HT-29 (cell line): ENCODE results near the gene NTNG2. TPM values are rescaled to one million over a fixed set of nuclear protein-coding genes. Genes with fewer than 3 reads are reported as not detected.

Experiments used
- DNase-seq: peaks from one replicate; pipeline ENCODE4 v3.0.0-alpha.2; 2015; ENCODE audit warnings: low spot score
- total RNA-seq: library from RNA; depleted of rRNA; stranded (reverse); fragments of >200 nt; shearing (Covaris generic); gene quantifications from 2 replicates; pipeline ENCODE4 v1.2.3, GENCODE V29; 2014

The NTNG2 gene
- total RNA-seq, 1 experiment from 2014 or later = not detected

- DNase-seq = no peak
Observed at GRCh38 chr9:132201139-132201538, 39.3 kb downstream of the NTNG2 start.

GRCh38 chr9:132201780-132202703, 40.2 kb downstream of the NTNG2 start:
- DNase-seq = no peak

GRCh38 chr9:132204883-132205282, 43.0 kb downstream of the NTNG2 start:
- no peak for DNase-seq

GRCh38 chr9:132207215-132207614, 45.4 kb downstream of the NTNG2 start:
- DNase-seq = no peak

- no peak for DNase-seq
Observed at GRCh38 chr9:132207839-132208615, 46.2 kb downstream of the NTNG2 start.

GRCh38 chr9:132209228-132209627, 47.4 kb downstream of the NTNG2 start:
- DNase-seq = no peak

GRCh38 chr9:132210472-132211145, 48.8 kb downstream of the NTNG2 start:
- no peak for DNase-seq

GRCh38 chr9:132211570-132211969, 49.7 kb downstream of the NTNG2 start:
- no peak for DNase-seq

GRCh38 chr9:132214027-132214622, 52.3 kb downstream of the NTNG2 start:
- DNase-seq = no peak

- DNase-seq = no peak
Observed at GRCh38 chr9:132216861-132217619, 55.2 kb downstream of the NTNG2 start.

- DNase-seq = no peak
Observed at GRCh38 chr9:132218208-132218607, 56.4 kb downstream of the NTNG2 start.

- DNase-seq = no peak
Observed at GRCh38 chr9:132221941-132222340, 60.1 kb downstream of the NTNG2 start.

GRCh38 chr9:132224645-132225044, 62.8 kb downstream of the NTNG2 start:
- DNase-seq = no peak

GRCh38 chr9:132226571-132227430, 64.9 kb downstream of the NTNG2 start:
- DNase-seq = no peak

GRCh38 chr9:132228062-132228461, 66.2 kb downstream of the NTNG2 start:
- DNase-seq = no peak

- no peak for DNase-seq
Observed at GRCh38 chr9:132230605-132231004, 68.7 kb downstream of the NTNG2 start.

- no peak for DNase-seq
Observed at GRCh38 chr9:132231019-132231701, 69.3 kb downstream of the NTNG2 start.

- DNase-seq = no peak
Observed at GRCh38 chr9:132232522-132232921, 70.7 kb downstream of the NTNG2 start.

GRCh38 chr9:132233138-132233537, 71.3 kb downstream of the NTNG2 start:
- no peak for DNase-seq
